Astrocyte (in vitro differentiated cells and primary cell): ENCODE results near the gene HSPA1A. TPM values are rescaled to one million over a fixed set of nuclear protein-coding genes. Genes with fewer than 3 reads are reported as not detected.
"Not testable (repeated sequence)": the region's sequence is repeated elsewhere in the genome, so short reads cannot be mapped to it uniquely, and the experiment has no call there.

Experiments
- DNase-seq: peaks from one replicate; pipeline ENCODE4 v3.0.0-alpha.2; 2010; ENCODE audit warnings: low read depth
- FAIRE-seq: peaks from 2 replicates; lab custom pipeline; 2011; peaks lifted over from hg19 to GRCh38; lab: Jason Lieb, UNC
- H2AFZ ChIP-seq: 2 replicates; pipeline ENCODE4 v1.6.0; 2012; ENCODE audit warnings: low read depth, low read length, inconsistent platforms
- H3K27ac ChIP-seq: 2 replicates; pipeline ENCODE4 v1.5.1; 2011; ENCODE audit warnings: low read depth, low read length, inconsistent platforms
- H3K27me3 ChIP-seq: 2 replicates; pipeline ENCODE4 v1.6.0; 2011; ENCODE audit warnings: low read length, inconsistent platforms; ENCODE audit not compliant: insufficient read depth
- H3K36me3 ChIP-seq: 2 replicates; pipeline ENCODE4 v1.5.1; 2011; ENCODE audit warnings: low read length, inconsistent platforms; ENCODE audit not compliant: insufficient read depth
- H3K4me1 ChIP-seq: 2 replicates; pipeline ENCODE4 v1.5.1; 2011; ENCODE audit warnings: low read length, inconsistent platforms; ENCODE audit not compliant: insufficient read depth
- H3K4me2 ChIP-seq: 2 replicates; pipeline ENCODE4 v1.6.0; 2012; ENCODE audit warnings: low read length, inconsistent platforms
- H3K4me3 ChIP-seq: 2 replicates; pipeline ENCODE4 v1.5.1; 2011; ENCODE audit warnings: low read depth, mild to moderate bottlenecking, low read length, inconsistent platforms; ENCODE audit not compliant: insufficient read depth
- H3K79me2 ChIP-seq: 2 replicates; pipeline ENCODE4 v1.6.0; 2012; ENCODE audit warnings: mild to moderate bottlenecking, low read length, inconsistent platforms; ENCODE audit not compliant: insufficient read depth
- H3K9ac ChIP-seq: 2 replicates; pipeline ENCODE4 v1.6.0; 2012; ENCODE audit warnings: mild to moderate bottlenecking, low read length, inconsistent platforms
- H3K9me3 ChIP-seq: 2 replicates; pipeline ENCODE4 v1.5.1; 2012; ENCODE audit warnings: low read depth, mild to moderate bottlenecking, low read length, inconsistent platforms; ENCODE audit not compliant: insufficient read depth
- H4K20me1 ChIP-seq: 2 replicates; pipeline ENCODE4 v1.6.0; 2012; ENCODE audit warnings: low read length, inconsistent platforms; ENCODE audit not compliant: insufficient read depth
- H3K27ac Mint-ChIP-seq: one replicate; pipeline ENCODE4 v1.8.0; 2021; ENCODE audit warnings: mild to moderate bottlenecking, mixed read lengths; ENCODE audit not compliant: unreplicated experiment
- H3K27me3 Mint-ChIP-seq: one replicate; pipeline ENCODE4 v1.8.0; 2021; ENCODE audit warnings: low read depth, mixed read lengths; ENCODE audit not compliant: unreplicated experiment
- H3K36me3 Mint-ChIP-seq: one replicate; pipeline ENCODE4 v1.8.0; 2021; ENCODE audit warnings: low read depth, mixed read lengths; ENCODE audit not compliant: unreplicated experiment
- H3K4me1 Mint-ChIP-seq: one replicate; pipeline ENCODE4 v1.8.0; 2021; ENCODE audit warnings: low read depth, mixed read lengths; ENCODE audit not compliant: unreplicated experiment
- H3K4me3 Mint-ChIP-seq: one replicate; pipeline ENCODE4 v1.8.0; 2021; ENCODE audit warnings: mild to moderate bottlenecking, moderate library complexity, mixed read lengths; ENCODE audit not compliant: unreplicated experiment
- H3K9me3 Mint-ChIP-seq: one replicate; pipeline ENCODE4 v1.8.0; 2021; ENCODE audit warnings: mild to moderate bottlenecking, mixed read lengths; ENCODE audit not compliant: unreplicated experiment
- CTCF ChIP-seq: IDR thresholded peaks from 2 replicates; pipeline ENCODE4 v1.5.1; 2011; ENCODE audit warnings: low read depth, mild to moderate bottlenecking, inconsistent platforms, low read length, moderate library complexity; ENCODE audit not compliant: insufficient read depth
- EZH2 ChIP-seq: IDR thresholded peaks from 2 replicates; pipeline ENCODE4 v1.6.1; 2012; ENCODE audit warnings: mild to moderate bottlenecking, low read length, inconsistent platforms; ENCODE audit not compliant: insufficient read depth
- total RNA-seq: library from RNA; stranded (reverse); gene quantifications from 2 replicates; pipeline ENCODE4 v1.2.1, GENCODE V29; 2021

Gene HSPA1A
- total RNA-seq, 1 donor from 2014 or later, result 52.7 TPM

GRCh38 chr6:31850765-31851484 is 35.6 kb downstream of the HSPA1A start:
- H3K27ac Mint-ChIP-seq, result no peak overlapping the region
- H3K4me3 Mint-ChIP-seq, result no peak overlapping the region
- H3K4me2 ChIP-seq, result no peak overlapping the region

DNA sequence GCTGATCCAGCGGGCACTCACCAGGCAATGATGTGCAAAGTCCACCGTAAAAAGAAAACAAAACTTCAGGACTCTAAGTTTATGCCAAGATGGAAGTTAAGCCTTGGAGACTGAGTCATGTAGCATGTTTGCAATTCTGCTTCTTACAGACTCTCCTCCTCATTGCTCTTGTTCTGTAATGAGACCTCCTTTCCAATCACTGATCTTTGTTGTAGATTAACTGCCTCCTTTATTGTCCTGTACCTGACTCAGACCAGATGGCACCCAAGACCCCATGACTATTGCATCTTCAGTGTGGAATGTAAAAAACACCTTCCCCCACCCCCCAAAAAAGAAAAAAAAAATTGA is 36.1 kb downstream of the HSPA1A start:
- Mint-ChIP-seq H3K36me3 (peaks cover 8% of the 10 kb centered on the region), H3K27ac (no peak overlapping the region), H3K4me3 (no peak overlapping the region), H3K4me1 (peaks cover 5% of the 10 kb centered on the region), H3K27me3 (no peaks in the 10 kb centered on the region), H3K9me3 (no peaks in the 10 kb centered on the region)
- H3K27ac ChIP-seq, result no peak overlapping the region
- H2AFZ ChIP-seq, result no peak overlapping the region
- H3K4me2 ChIP-seq, result no peak overlapping the region
- no peaks in the 10 kb centered on the region for H3K4me1 ChIP-seq
- DNase-seq (peak; percentile 43), FAIRE-seq (no peak)
- H3K9ac ChIP-seq, result no peak overlapping the region
- H3K9me3 ChIP-seq, result no peaks in the 10 kb centered on the region
- H3K36me3 ChIP-seq, result no peaks in the 10 kb centered on the region
- TF ChIP-seq CTCF, result no peak
- no peak for TF ChIP-seq EZH2
- H4K20me1 ChIP-seq, result no peaks in the 10 kb centered on the region
- no peaks in the 10 kb centered on the region for H3K79me2 ChIP-seq
- no peak overlapping the region for H3K4me3 ChIP-seq
- H3K27me3 ChIP-seq, result no peaks in the 10 kb centered on the region

More at GRCh38 chr6:31850765-31851484, 35.6 kb downstream of the HSPA1A start:
- Histone ChIP-seq H4K20me1 (no peaks in the 10 kb centered on the region), H3K36me3 (no peaks in the 10 kb centered on the region), H3K4me3 (no peak overlapping the region), H3K9ac (no peak overlapping the region), H2AFZ (no peak overlapping the region), H3K4me1 (no peaks in the 10 kb centered on the region), H3K79me2 (no peaks in the 10 kb centered on the region), H3K27ac (no peak overlapping the region), H3K9me3 (no peaks in the 10 kb centered on the region), H3K27me3 (no peaks in the 10 kb centered on the region)
- TF ChIP-seq EZH2 (no peak), CTCF (no peak)
- peaks cover 5% of the 10 kb centered on the region for H3K4me1 Mint-ChIP-seq
- FAIRE-seq (no peak), DNase-seq (no peak)
- H3K9me3 Mint-ChIP-seq, result no peaks in the 10 kb centered on the region
- H3K27me3 Mint-ChIP-seq, result no peaks in the 10 kb centered on the region
- H3K36me3 Mint-ChIP-seq, result peaks cover 8% of the 10 kb centered on the region

GRCh38 chr6:31851980-31852718 is 36.8 kb downstream of the HSPA1A start:
- DNase-seq, H3K4me3 Mint-ChIP-seq, H3K9me3 ChIP-seq, H3K27ac Mint-ChIP-seq, FAIRE-seq, H3K4me3 ChIP-seq, H3K36me3 ChIP-seq, H3K4me1 ChIP-seq, H3K36me3 Mint-ChIP-seq, H3K9me3 Mint-ChIP-seq, H3K4me2 ChIP-seq, H3K79me2 ChIP-seq, H3K27ac ChIP-seq, H3K27me3 Mint-ChIP-seq, H4K20me1 ChIP-seq, H3K9ac ChIP-seq, H3K4me1 Mint-ChIP-seq, H2AFZ ChIP-seq, H3K27me3 ChIP-seq: not testable (repeated sequence)

- not testable (repeated sequence) for H3K9me3 ChIP-seq, H3K9ac ChIP-seq, H3K27me3 ChIP-seq, H3K27ac ChIP-seq, H3K9me3 Mint-ChIP-seq, DNase-seq, H2AFZ ChIP-seq, H3K36me3 ChIP-seq, H3K4me3 ChIP-seq, H3K4me2 ChIP-seq, H3K27ac Mint-ChIP-seq, FAIRE-seq, H3K27me3 Mint-ChIP-seq, H3K4me1 Mint-ChIP-seq, H3K4me1 ChIP-seq
- H3K4me3 Mint-ChIP-seq, result peak overlapping the region; percentile 60
- H3K36me3 Mint-ChIP-seq, result peaks cover 18% of the 10 kb centered on the region
- Histone ChIP-seq H3K79me2 (peaks cover 13% of the 10 kb centered on the region), H4K20me1 (peaks cover 10% of the 10 kb centered on the region)
Observed at GRCh38 chr6:31857774-31858173, 42.4 kb downstream of the HSPA1A start.
